GM12874 (cell line): ENCODE measurements around the gene ZDHHC11B.

ENCODE experiments used
- TF ChIP-seq, protein P1 (sequence below): IDR thresholded peaks from 2 replicates; pipeline ENCODE4 v1.5.1; 2011; ENCODE audit warnings: low read depth, mild to moderate bottlenecking, control low read depth, low read length, moderate library complexity; ENCODE audit not compliant: insufficient read depth

The ZDHHC11B gene

DNA sequence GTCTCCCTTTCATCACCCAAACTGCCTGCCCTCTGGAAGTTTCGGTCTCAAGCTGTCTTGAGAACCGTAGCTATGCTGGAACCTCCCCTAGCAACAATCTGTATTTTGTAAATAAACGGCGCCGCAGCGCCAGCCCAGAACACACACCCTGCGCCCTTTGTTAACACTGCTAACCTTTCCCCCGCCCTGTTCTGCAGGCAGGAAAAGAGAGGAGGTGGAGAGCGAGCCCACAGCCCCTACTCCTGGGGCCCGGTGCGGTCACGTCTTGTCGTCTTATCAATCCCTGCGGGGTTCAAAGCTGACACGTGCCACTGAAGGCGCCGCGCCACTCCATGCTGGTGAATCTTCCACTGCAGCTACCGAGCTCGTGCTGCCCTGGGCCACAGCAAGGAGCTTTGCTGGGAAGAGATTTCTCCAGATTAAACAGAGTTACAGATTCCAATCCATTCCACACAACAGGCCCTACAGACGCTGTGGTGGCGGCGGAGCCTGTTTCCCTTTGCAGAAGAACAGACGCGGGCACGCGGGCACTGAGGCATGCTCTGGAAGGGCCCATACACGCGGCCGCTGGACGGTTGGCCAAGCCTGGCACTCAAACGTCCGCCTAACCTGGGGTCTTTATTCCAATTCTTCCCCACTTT is 25.3 kb downstream of the ZDHHC11B start:
- TF ChIP-seq, protein P1, sequence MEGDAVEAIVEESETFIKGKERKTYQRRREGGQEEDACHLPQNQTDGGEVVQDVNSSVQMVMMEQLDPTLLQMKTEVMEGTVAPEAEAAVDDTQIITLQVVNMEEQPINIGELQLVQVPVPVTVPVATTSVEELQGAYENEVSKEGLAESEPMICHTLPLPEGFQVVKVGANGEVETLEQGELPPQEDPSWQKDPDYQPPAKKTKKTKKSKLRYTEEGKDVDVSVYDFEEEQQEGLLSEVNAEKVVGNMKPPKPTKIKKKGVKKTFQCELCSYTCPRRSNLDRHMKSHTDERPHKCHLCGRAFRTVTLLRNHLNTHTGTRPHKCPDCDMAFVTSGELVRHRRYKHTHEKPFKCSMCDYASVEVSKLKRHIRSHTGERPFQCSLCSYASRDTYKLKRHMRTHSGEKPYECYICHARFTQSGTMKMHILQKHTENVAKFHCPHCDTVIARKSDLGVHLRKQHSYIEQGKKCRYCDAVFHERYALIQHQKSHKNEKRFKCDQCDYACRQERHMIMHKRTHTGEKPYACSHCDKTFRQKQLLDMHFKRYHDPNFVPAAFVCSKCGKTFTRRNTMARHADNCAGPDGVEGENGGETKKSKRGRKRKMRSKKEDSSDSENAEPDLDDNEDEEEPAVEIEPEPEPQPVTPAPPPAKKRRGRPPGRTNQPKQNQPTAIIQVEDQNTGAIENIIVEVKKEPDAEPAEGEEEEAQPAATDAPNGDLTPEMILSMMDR = no peak

DNA sequence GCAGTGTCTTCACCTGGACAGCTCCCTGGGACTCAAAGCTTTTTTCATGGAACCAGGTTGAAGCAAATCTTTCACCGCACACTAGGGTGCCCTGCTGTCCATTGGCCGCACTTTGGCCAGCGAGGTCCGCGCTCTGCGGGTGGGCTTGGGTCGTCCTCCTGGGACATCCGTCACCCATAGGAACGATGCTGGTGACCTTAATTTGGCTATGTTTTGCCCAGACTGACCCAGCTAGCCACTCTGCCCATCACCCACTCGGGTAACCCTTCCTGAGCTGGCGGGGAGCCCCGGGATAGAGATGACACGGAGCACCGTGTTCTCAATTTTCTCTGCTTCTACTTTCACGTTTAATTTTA is 25.9 kb downstream of the ZDHHC11B start:
- TF ChIP-seq, protein P1 = no peak

DNA sequence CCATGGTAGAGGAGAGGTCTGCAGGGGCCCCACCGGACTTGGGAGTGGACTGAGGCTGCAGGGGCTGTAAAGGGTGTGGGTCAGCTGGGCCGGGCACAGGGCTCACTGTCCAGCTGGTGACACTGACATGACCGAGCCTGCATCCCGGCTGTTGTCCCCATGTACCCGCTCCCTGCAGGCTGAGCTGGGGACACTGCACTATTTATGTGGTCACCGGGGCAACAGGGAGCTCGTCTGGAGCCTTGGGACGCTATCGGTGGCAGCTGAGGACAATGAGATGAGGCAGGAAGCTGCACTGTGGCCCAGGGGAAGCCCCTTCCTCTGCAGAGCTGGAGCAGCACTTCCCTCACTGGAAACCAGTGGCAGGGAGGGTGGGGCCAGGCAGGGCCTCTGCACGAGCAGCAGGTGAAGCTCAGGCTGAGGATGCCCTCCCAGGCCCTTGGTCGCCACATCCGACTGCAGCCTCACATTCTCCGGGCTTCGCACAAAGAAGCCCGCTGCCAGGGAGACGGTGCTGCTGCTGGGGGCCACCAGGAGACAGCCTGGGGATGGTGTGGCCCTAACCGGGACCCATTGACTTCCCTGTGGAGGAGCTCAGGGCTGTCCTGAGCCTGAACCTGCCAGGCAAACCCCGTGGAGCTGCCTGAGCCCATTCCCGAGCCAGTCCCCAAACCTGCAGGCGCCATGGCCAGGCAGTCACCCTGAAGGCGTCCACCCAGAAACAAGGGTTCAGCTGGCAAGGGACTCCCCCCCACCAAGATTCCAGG is 26.4 kb downstream of the ZDHHC11B start:
- TF ChIP-seq, protein P1 = no peak

DNA sequence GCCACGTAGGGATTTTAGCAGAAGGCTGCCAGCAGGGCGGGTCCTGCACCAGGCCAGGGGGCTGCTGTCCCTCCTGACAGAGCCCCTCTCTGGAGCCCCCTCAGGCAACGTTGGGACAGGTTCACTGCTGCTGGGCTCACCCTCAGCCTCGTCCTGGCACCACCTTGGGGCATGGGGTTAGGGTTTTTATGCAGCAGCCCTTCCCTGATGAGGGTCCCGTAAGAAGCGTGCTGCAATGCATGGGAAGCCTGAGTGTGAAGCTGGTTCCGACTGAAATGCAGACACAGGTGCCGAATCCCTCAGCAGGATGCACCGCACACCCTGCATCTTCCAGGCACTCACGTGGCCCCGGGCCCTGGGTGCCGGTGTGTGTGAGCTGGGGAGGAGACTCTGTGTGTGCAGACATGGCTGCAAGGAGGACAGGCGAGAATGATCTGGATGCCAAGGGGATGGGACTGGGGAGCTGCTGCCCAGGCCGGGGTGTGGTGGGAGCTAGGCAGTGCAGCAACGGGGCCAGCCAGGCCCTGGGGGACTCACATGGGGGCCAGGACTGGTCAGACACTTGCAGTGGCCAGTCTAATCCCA is 27.1 kb downstream of the ZDHHC11B start:
- TF ChIP-seq, protein P1 = no peak

DNA sequence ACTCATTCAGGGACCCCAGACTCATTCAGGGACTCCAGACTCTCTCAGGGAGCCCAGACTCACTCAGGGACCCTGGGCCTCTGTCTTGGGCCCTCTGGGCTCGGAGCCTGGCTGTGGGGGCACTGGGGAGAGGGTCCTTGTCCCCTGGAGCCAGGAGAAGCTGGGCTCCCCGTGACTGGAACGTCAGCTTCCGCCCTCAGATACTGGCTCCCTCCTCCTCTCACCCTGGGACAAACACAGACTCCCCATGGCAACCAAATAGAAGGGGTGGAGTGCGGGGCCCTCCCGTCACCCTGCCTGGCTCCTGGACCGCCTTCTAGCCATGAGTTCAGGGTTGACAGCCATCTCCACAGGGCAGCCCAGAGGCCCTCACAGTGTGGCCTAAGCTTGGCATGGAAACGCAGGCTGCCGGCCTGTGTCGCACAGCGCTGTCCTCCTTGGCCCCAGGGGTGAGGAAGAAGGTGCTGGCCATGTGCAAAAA is 27.6 kb downstream of the ZDHHC11B start:
- TF ChIP-seq, protein P1 = no peak

DNA sequence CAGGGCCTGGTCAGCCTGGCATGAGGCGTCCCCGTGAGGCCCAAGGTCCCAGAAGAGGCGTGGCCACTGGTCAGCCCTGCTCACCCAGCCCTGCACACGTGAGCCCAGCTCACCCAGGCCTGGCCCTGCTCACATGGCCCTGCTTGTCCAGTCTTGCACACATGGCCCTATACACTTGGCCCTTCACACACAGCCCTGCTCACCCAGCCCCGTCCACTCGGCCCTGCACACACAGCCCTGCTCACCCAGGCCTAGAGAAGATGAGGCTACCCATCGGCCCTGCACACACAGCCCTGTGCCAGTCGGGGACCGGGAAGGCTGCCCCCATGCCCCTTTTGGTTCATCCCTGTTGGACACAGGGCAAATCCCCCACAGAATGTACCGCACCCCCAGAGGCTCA is 28.4 kb downstream of the ZDHHC11B start:
- TF ChIP-seq, protein P1 = no peak

DNA sequence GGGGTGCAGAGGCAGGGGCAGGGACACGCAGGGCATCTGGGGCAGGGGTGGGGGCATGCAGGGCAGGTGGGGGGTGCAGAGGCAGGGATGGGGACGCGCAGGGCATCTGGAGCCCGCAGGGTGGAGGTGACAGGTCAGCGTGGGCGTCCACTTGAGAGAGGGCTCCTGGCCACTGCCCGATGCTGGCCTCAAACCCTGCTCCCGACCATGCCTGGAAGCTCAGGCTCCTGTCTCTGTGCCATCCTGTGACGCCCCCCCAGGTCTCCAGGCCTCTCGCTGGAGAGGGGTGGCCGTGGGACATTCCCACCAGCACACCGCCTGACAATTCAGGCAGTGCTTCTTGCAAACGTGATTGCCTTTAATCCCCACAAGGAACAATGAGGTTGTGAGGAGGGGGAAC is 33.0 kb downstream of the ZDHHC11B start:
- TF ChIP-seq, protein P1 = no peak
